Nephron progenitor cell (in vitro differentiated cells): Measurements from ENCODE around the gene EPS15.

ENCODE experiments used
- DNase-seq: peaks from one replicate; pipeline ENCODE4 v3.0.0; 2021
- H3K27ac Mint-ChIP-seq: 2 replicates; pipeline ENCODE4 v1.8.0; 2021; ENCODE audit warnings: mild to moderate bottlenecking, moderate library complexity, mixed read lengths
- H3K27me3 Mint-ChIP-seq: 2 replicates; pipeline ENCODE4 v1.8.0; 2021; ENCODE audit warnings: mild to moderate bottlenecking, low read depth, mixed read lengths; ENCODE audit not compliant: poor library complexity
- H3K36me3 Mint-ChIP-seq: 2 replicates; pipeline ENCODE4 v1.8.0; 2021; ENCODE audit warnings: low read depth, mixed read lengths
- H3K4me1 Mint-ChIP-seq: 2 replicates; pipeline ENCODE4 v1.8.0; 2021; ENCODE audit warnings: mixed read lengths
- H3K4me3 Mint-ChIP-seq: 2 replicates; pipeline ENCODE4 v1.8.0; 2021; ENCODE audit warnings: mild to moderate bottlenecking, moderate library complexity, mixed read lengths
- H3K9me3 Mint-ChIP-seq: 2 replicates; pipeline ENCODE4 v1.8.0; 2021; ENCODE audit warnings: mild to moderate bottlenecking, moderate library complexity, mixed read lengths
- CTCF ChIP-seq: fragments of 200-600 bp; sonication (generic); IDR thresholded peaks from 2 replicates; pipeline ENCODE4 v1.5.0; 2021; ENCODE audit warnings: antibody characterized with exemption

Gene EPS15

GRCh38 chr1:51497340-51497739 lies 21.7 kb downstream of the EPS15 start:
- H3K27me3 Mint-ChIP-seq, result no peaks in the 10 kb centered on the region
- no peak for TF ChIP-seq CTCF
- no peak overlapping the region for H3K27ac Mint-ChIP-seq
- no peak for DNase-seq
- H3K9me3 Mint-ChIP-seq, result peaks cover 23% of the 10 kb centered on the region
- peaks cover 8% of the 10 kb centered on the region for H3K4me1 Mint-ChIP-seq
- no peak overlapping the region for H3K4me3 Mint-ChIP-seq
- peaks cover 45% of the 10 kb centered on the region for H3K36me3 Mint-ChIP-seq

GRCh38 chr1:51494138-51494830 lies 24.8 kb downstream of the EPS15 start:
- Mint-ChIP-seq H3K27ac (peak overlapping the region; percentile 0), H3K4me1 (peaks cover 8% of the 10 kb centered on the region), H3K27me3 (no peaks in the 10 kb centered on the region), H3K9me3 (peaks cover 13% of the 10 kb centered on the region), H3K36me3 (peaks cover 21% of the 10 kb centered on the region), H3K4me3 (no peak overlapping the region)
- DNase-seq, result no peak
- no peak for TF ChIP-seq CTCF

- Mint-ChIP-seq H3K27ac (peak overlapping the region; percentile 54), H3K36me3 (peaks cover 8% of the 10 kb centered on the region), H3K4me3 (no peak overlapping the region), H3K27me3 (no peaks in the 10 kb centered on the region), H3K4me1 (peaks cover 8% of the 10 kb centered on the region), H3K9me3 (peaks cover 7% of the 10 kb centered on the region)
- TF ChIP-seq CTCF, result no peak
- no peak for DNase-seq
Measured at GRCh38 chr1:51491166-51491981, 27.7 kb downstream of the EPS15 start.

GRCh38 chr1:51489472-51489871 lies 29.6 kb downstream of the EPS15 start:
- DNase-seq, result no peak
- TF ChIP-seq CTCF, result no peak
- Mint-ChIP-seq H3K4me1 (peaks cover 8% of the 10 kb centered on the region), H3K27me3 (no peaks in the 10 kb centered on the region), H3K9me3 (peaks cover 7% of the 10 kb centered on the region), H3K27ac (no peak overlapping the region), H3K36me3 (peaks cover 8% of the 10 kb centered on the region), H3K4me3 (no peak overlapping the region)

- no peak for DNase-seq
- Mint-ChIP-seq H3K36me3 (peaks cover 7% of the 10 kb centered on the region), H3K27me3 (no peaks in the 10 kb centered on the region), H3K9me3 (no peaks in the 10 kb centered on the region), H3K4me3 (no peak overlapping the region), H3K4me1 (no peaks in the 10 kb centered on the region), H3K27ac (peak overlapping the region; percentile 82)
- TF ChIP-seq CTCF, result no peak
Measured at GRCh38 chr1:51488372-51489050, 30.6 kb downstream of the EPS15 start.
